Adrenal gland (tissue), 12 donors: ENCODE measurements around the gene DRGX. TPM values are rescaled to one million over a fixed set of nuclear protein-coding genes. Genes with fewer than 3 reads are reported as not detected.

ENCODE experiments used
- DNase-seq, 7 donors: peaks; one replicate each; pipeline ENCODE4 v3.0.0-alpha.2; 2019 to 2020
- H3K27ac ChIP-seq, 5 donors: fragments of 200-600 bp; sonication (generic) in 4 of 5; 1 replicate in 3 of 5; 2 replicates in 2 of 5; pipeline versions ENCODE4 v1.5.1 to v1.8.0; 2016 to 2020; ENCODE audit warnings: mild to moderate bottlenecking in 1 of 5
- H3K27me3 ChIP-seq: fragments of 200-600 bp; 2 replicates; pipeline ENCODE4 v1.8.0; 2021
- H3K36me3 ChIP-seq, 2 donors: fragments of 200-600 bp; replicated peaks in 1 of 2; 1 replicate in 1 of 2; 2 replicates in 1 of 2; pipeline versions ENCODE4 v1.5.1 to v1.8.0; 2018 to 2022
- H3K4me1 ChIP-seq, 2 donors: fragments of 200-600 bp; replicated peaks in 1 of 2; 1 replicate in 1 of 2; 2 replicates in 1 of 2; pipeline versions ENCODE4 v1.5.1 to v1.8.0; 2018 to 2021
- H3K4me3 ChIP-seq, 4 donors: fragments of 200-600 bp; sonication (generic) in 3 of 4; one replicate each; pipeline ENCODE4 v1.5.1; 2016 to 2018
- H3K9me3 ChIP-seq, 3 donors: fragments of 200-600 bp; sonication (generic) in 1 of 3; replicated peaks in 1 of 3; 1 replicate in 2 of 3; 2 replicates in 1 of 3; pipeline versions ENCODE4 v1.5.1 to v1.8.0; 2016 to 2021
- CTCF ChIP-seq, 6 experiments: fragments of 450-650 bp in 4 of 6; fragments of 200-600 bp in 2 of 6; sonication (generic) in 1 of 6; IDR thresholded peaks; 1 replicate in 5 of 6; 2 replicates in 1 of 6; pipeline versions ENCODE4 v1.5.1 to v1.8.0; 2016 to 2021; ENCODE audit warnings: antibody characterized with exemption in 6 of 6, mild to moderate bottlenecking in 2 of 6, moderate library complexity in 1 of 6
- POLR2A ChIP-seq, 2 donors: fragments of 450-650 bp; IDR thresholded peaks; one replicate each; pipeline ENCODE4 v1.6.1; 2017; ENCODE audit warnings: antibody characterized with exemption in 2 of 2, mild to moderate bottlenecking in 2 of 2, moderate library complexity in 1 of 2
- WGBS, 4 donors: extraction: QIAGEN DNeasy Blood & Tissue Kit in 2 of 4; methylation state at CpG; one replicate each; pipeline versions ENCODE4 v1.1.5 to v1.1.7; 2013 to 2017; 5-methylcytosine and 5-hydroxymethylcytosine counted together
- intact Hi-C, 2 donors: fragments of 100-400 bp; cut with DNase I; formaldehyde crosslinking; loops; one replicate each; pipeline versions ENCODE4 v1.14.1 to v1.15.0; 2022 to 2023
- polyA plus RNA-seq, 3 donors: library from polyadenylated mRNA; stranded (reverse); fragments of 200-250 nt in 2 of 3; fragments of 350-450 nt in 1 of 3; fragmentation: Illumina TruSeq in 1 of 3; extraction: RNeasy Lipid Tissue Mini Kit (QIAGEN cat#74804) in 1 of 3; gene quantifications; one replicate each; pipeline ENCODE4 v1.2.3, GENCODE V29; 2013 to 2014
- total RNA-seq, 9 donors: library from RNA; depleted of rRNA in 4 of 9; stranded (reverse); fragments of >200 nt in 4 of 9; fragments of 120-200 nt in 1 of 9; fragmentation: NEBNext Ultra II Directional in 1 of 9; extraction: Animal tissue kit (Norgen Biotek cat#: 25700) in 1 of 9; gene quantifications; one replicate each; pipeline versions ENCODE4 v1.1.0 to v1.2.4, GENCODE V29; 2013 to 2023
- donor health status: healthy with polysubstance abuse.
- donor health status: Bipolar disorder and iron deficiency.
- donor health status: DM: yes; HTN: yes; CAD: no.
- donor health status: DM: no; HTN: no; CAD: no.
- donor health status: DM: no; HTN: no; CAD: no.
- donor health status: DM: yes; HTN: yes; CAD: no.

Gene DRGX
- total and polyA plus RNA-seq, 12 donors, result 0.06 to 9.6 (median 2.8) TPM; not detected in 4

- Histone ChIP-seq H3K36me3 (no peaks in the 10 kb centered on the region), H3K27me3 (no peaks in the 10 kb centered on the region), H3K27ac (no peak overlapping the region), H3K4me3 (no peak overlapping the region), H3K4me1 (no peaks in the 10 kb centered on the region), H3K9me3 (no peaks in the 10 kb centered on the region)
- DNase-seq, result no peak
- intact Hi-C loops, result no loop called here
- 90 to 97% (median 93%) methylated on average over 6 to 8 of the region's 8 CpGs for WGBS, 4 donors
- no peak for TF ChIP-seq POLR2A (IDR thresholded peaks at IDR 0.05)
- TF ChIP-seq CTCF (IDR thresholded peaks at IDR 0.05), result no peak
These were observed 41.9 kb downstream of the DRGX start for GRCh38 chr10:49353895-49354566.

GRCh38 chr10:49353026-49353894 lies 42.6 kb downstream of the DRGX start:
- Histone ChIP-seq H3K4me1 (no peaks in the 10 kb centered on the region), H3K27me3 (no peaks in the 10 kb centered on the region), H3K9me3 (no peaks in the 10 kb centered on the region), H3K27ac (no peak overlapping the region), H3K4me3 (no peak overlapping the region), H3K36me3 (no peaks in the 10 kb centered on the region)
- TF ChIP-seq CTCF (IDR thresholded peaks at IDR 0.05), result no peak
- TF ChIP-seq POLR2A (IDR thresholded peaks at IDR 0.05), result no peak
- WGBS, 4 donors, result 76 to 88% (median 84%) methylated on average over 3 to 6 of the region's 6 CpGs
- intact Hi-C loops, result no loop called here
- DNase-seq, result no peak

GRCh38 chr10:49352323-49352722 lies 43.6 kb downstream of the DRGX start:
- TF ChIP-seq CTCF (IDR thresholded peaks at IDR 0.05), result no peak
- TF ChIP-seq POLR2A (IDR thresholded peaks at IDR 0.05), result no peak
- intact Hi-C loops, result no loop called here
- no peak for DNase-seq
- Histone ChIP-seq H3K9me3 (no peaks in the 10 kb centered on the region), H3K36me3 (no peaks in the 10 kb centered on the region), H3K4me3 (no peak overlapping the region), H3K27me3 (no peaks in the 10 kb centered on the region), H3K4me1 (no peaks in the 10 kb centered on the region), H3K27ac (no peak overlapping the region)
- 84 to 91% (median 85%) methylated on average over 2 of the region's 2 CpGs; no CpG with 5 or more reads in 1 of the 4 donors for WGBS, 4 donors

GRCh38 chr10:49351669-49352068 lies 44.2 kb downstream of the DRGX start:
- TF ChIP-seq CTCF (IDR thresholded peaks at IDR 0.05) (no peak), POLR2A (IDR thresholded peaks at IDR 0.05) (no peak)
- DNase-seq, result no peak
- no peaks in the 10 kb centered on the region for H3K4me1 ChIP-seq
- no peak overlapping the region for H3K4me3 ChIP-seq
- intact Hi-C loops, result no loop called here
- no peaks in the 10 kb centered on the region for H3K36me3 ChIP-seq
- no peaks in the 10 kb centered on the region for H3K27me3 ChIP-seq
- H3K9me3 ChIP-seq, result no peaks in the 10 kb centered on the region
- WGBS, 4 donors, result 81 to 89% (median 84%) methylated on average over 4 of the region's 4 CpGs
- no peak overlapping the region for H3K27ac ChIP-seq
